DOHH2 (cell line): ENCODE data around the gene PSORS1C2.

Experiments
- CTCF ChIP-seq: fragments of 200-600 bp; sonication (generic); IDR thresholded peaks from one replicate; pipeline ENCODE4 v1.5.1; 2014; ENCODE audit warnings: antibody characterized with exemption, mild to moderate bottlenecking, low read depth, low read length; ENCODE audit not compliant: poor library complexity, severe bottlenecking
- EZH2phosphoT487 ChIP-seq: fragments of 200-600 bp; sonication (generic); IDR thresholded peaks from 2 replicates; pipeline ENCODE4 v1.6.1; 2017; ENCODE audit warnings: borderline replicate concordance, mild to moderate bottlenecking, antibody characterized with exemption, low read length, moderate library complexity, mixed read lengths

GRCh38 chr6:31170987-31171671, 32.3 kb upstream of the PSORS1C2 start:
- no peak for TF ChIP-seq CTCF
- no peak for TF ChIP-seq EZH2phosphoT487
